ENCODE measurements around the gene HBZ. TPM values are rescaled to one million over a fixed set of nuclear protein-coding genes. Genes with fewer than 3 reads are reported as not detected.
A peak's percentile ranks its signal among the peaks of the same experiment; 100 is the strongest.
"Not testable (repeated sequence)": the region's sequence is repeated elsewhere in the genome, so short reads cannot be mapped to it uniquely, and the experiment has no call there.

HBZ gene
- 8.4 TPM for total RNA-seq

- DNase-seq = no peak
These were observed at the start of gene HBZ for GRCh38 chr16:152141-153128. TSS of gene HBZ (plus strand) at chr16:152644. CDS start at chr16:152910, 266 bp downstream.

- DNase-seq = no peak
These were observed 48.1 kb upstream of the HBZ start for GRCh38 chr16:104355-104754.

- DNase-seq = no peak
These were observed 47.5 kb upstream of the HBZ start for GRCh38 chr16:104928-105327.

- no peak for DNase-seq
These were observed 46.9 kb upstream of the HBZ start for GRCh38 chr16:105521-105920.

- DNase-seq = peak; percentile 54
These were observed 45.7 kb upstream of the HBZ start for GRCh38 chr16:106623-107324.

GRCh38 chr16:112153-112840 is 40.1 kb upstream of the HBZ start:
- DNase-seq = no peak

- DNase-seq = no peak
These were observed 38.1 kb upstream of the HBZ start for GRCh38 chr16:114327-114726.

- DNase-seq = no peak
These were observed 36.4 kb upstream of the HBZ start for GRCh38 chr16:116015-116414.

GRCh38 chr16:117379-118365 is 34.8 kb upstream of the HBZ start:
- DNase-seq = no peak

- no peak for DNase-seq
These were observed 33.6 kb upstream of the HBZ start for GRCh38 chr16:118857-119256.

- DNase-seq = no peak
These were observed 33.1 kb upstream of the HBZ start for GRCh38 chr16:119295-119694.

- DNase-seq = no peak
These were observed 32.5 kb upstream of the HBZ start for GRCh38 chr16:119835-120491.

GRCh38 chr16:120756-121155 is 31.7 kb upstream of the HBZ start:
- no peak for DNase-seq

- DNase-seq = no peak
These were observed 30.1 kb upstream of the HBZ start for GRCh38 chr16:122361-122760.

- DNase-seq = not testable (repeated sequence)
These were observed 28.7 kb upstream of the HBZ start for GRCh38 chr16:123558-124350.

GRCh38 chr16:125011-125410 is 27.4 kb upstream of the HBZ start:
- no peak for DNase-seq

- no peak for DNase-seq
These were observed 23.4 kb upstream of the HBZ start for GRCh38 chr16:129075-129474.

GRCh38 chr16:130533-131173 is 21.8 kb upstream of the HBZ start:
- DNase-seq = no peak

- DNase-seq = no peak
These were observed 20.3 kb upstream of the HBZ start for GRCh38 chr16:132120-132519.

- DNase-seq = no peak
These were observed 18.7 kb upstream of the HBZ start for GRCh38 chr16:133716-134115.
